CD4-positive, alpha-beta T cell (primary cell): ENCODE measurements around the gene APLP1. TPM values are rescaled to one million over a fixed set of nuclear protein-coding genes. Genes with fewer than 3 reads are reported as not detected.

Experiments used
- ATAC-seq: fragments of 200-7000 bp; cut with Tn5 transposase; one replicate; pipeline ENCODE4 v1.10.0; 2022; ENCODE audit warnings: mild to moderate bottlenecking; ENCODE audit not compliant: poor library complexity
- CTCF ChIA-PET: fragments of 350-600 bp; sonication (Branson Sonifier 250); formaldehyde crosslinking; loops from one replicate; lab custom pipeline; 2021; ENCODE audit warnings: antibody characterized with exemption, inconsistent platforms; lab: Charles Lee
- POLR2A ChIA-PET: fragments of 350-600 bp; sonication (Branson Sonifier 250); formaldehyde crosslinking; loops from one replicate; lab custom pipeline; 2021; ENCODE audit warnings: antibody characterized with exemption, inconsistent platforms; lab: Charles Lee
- DNase-seq, 14 experiments: peaks; one replicate each; pipeline ENCODE4 v3.0.0-alpha.2; 2013 to 2020; ENCODE audit warnings: mixed read lengths in 2 of 14
- H3K27ac ChIP-seq, 2 donors: one replicate each; pipeline versions ENCODE4 v1.5.1 to v1.7.0; 2013; ENCODE audit warnings: low read length in 2 of 2, low read depth in 1 of 2, mild to moderate bottlenecking in 1 of 2
- H3K27me3 ChIP-seq, 2 experiments: 1 replicate in 1 of 2; 2 replicates in 1 of 2; pipeline versions ENCODE4 v1.6.1 to v1.7.0; 2013; ENCODE audit warnings: low read length in 2 of 2, control low read depth in 1 of 2, mild to moderate bottlenecking in 1 of 2, moderate library complexity in 1 of 2; ENCODE audit not compliant: insufficient read depth in 2 of 2, control insufficient read depth in 1 of 2
- H3K36me3 ChIP-seq: one replicate; pipeline ENCODE4 v1.6.1; 2013; ENCODE audit warnings: low read length, control low read depth; ENCODE audit not compliant: insufficient read depth
- H3K4me1 ChIP-seq: one replicate; pipeline ENCODE4 v1.6.1; 2013; ENCODE audit warnings: low read length, control low read depth; ENCODE audit not compliant: insufficient read depth
- H3K4me3 ChIP-seq: one replicate; pipeline ENCODE4 v1.5.1; 2013; ENCODE audit warnings: mild to moderate bottlenecking, low read length, moderate library complexity
- H3K9me3 ChIP-seq, 2 experiments: 1 replicate in 1 of 2; 2 replicates in 1 of 2; pipeline versions ENCODE4 v1.6.1 to v1.7.0; 2013; ENCODE audit warnings: low read length in 2 of 2, mild to moderate bottlenecking in 2 of 2, control low read depth in 1 of 2, moderate library complexity in 1 of 2; ENCODE audit not compliant: control insufficient read depth in 1 of 2, insufficient read depth in 1 of 2
- H3K27ac Mint-ChIP-seq: one replicate; pipeline ENCODE4 v1.8.0; 2020; ENCODE audit warnings: mixed read lengths
- H3K27me3 Mint-ChIP-seq: one replicate; pipeline ENCODE4 v1.8.0; 2021; ENCODE audit warnings: mixed read lengths
- H3K36me3 Mint-ChIP-seq: one replicate; pipeline ENCODE4 v1.8.0; 2021; ENCODE audit warnings: low read depth, mixed read lengths
- H3K4me1 Mint-ChIP-seq: one replicate; pipeline ENCODE4 v1.8.0; 2021; ENCODE audit warnings: low read depth, mixed read lengths
- H3K4me3 Mint-ChIP-seq: one replicate; pipeline ENCODE4 v1.8.0; 2020; ENCODE audit warnings: mild to moderate bottlenecking, mixed read lengths
- H3K9me3 Mint-ChIP-seq: one replicate; pipeline ENCODE4 v1.8.0; 2020; ENCODE audit warnings: mixed read lengths
- CTCF ChIP-seq: fragments of 200-600 bp; IDR thresholded peaks from one replicate; pipeline ENCODE4 v1.8.0; 2022; ENCODE audit warnings: antibody characterized with exemption, mild to moderate bottlenecking
- intact Hi-C, 2 experiments: fragments of 100-400 bp; cut with DNase I in 1 of 2; cut with micrococcal nuclease in 1 of 2; formaldehyde crosslinking; loops; one replicate each; pipeline versions ENCODE4 v1.15.1 to v1.9.0; 2023 to 2025; cut with DNase I, micrococcal nuclease
- total RNA-seq, 174 experiments: library from RNA in 2 of 174; stranded (reverse) in 2 of 174; gene quantifications; one replicate each; pipeline ENCODE4 v1.2.3 and lab custom pipeline; 2021 to 2026

APLP1 gene
- total RNA-seq, 2 experiments from 2014 or later, result not detected

DNA sequence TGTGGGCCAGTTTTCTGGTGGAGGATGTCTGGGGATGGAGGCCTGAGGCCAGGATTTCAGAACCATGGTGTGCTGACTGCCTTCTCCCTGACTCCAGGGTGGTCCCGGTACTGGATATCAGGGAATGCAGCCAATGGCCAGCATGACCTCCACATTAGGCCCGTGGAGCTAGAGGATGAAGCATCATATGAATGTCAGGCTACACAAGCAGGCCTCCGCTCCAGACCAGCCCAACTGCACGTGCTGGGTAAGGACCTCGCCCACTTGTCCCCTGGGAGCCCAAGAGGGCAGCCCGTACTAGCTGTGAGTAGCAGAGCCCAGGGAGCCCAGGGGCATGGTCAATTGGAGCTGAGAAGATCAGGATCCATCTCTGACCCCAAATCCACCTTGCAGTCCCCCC, 10.1 kb upstream of the APLP1 start:
- Mint-ChIP-seq H3K4me3 (peak overlapping the region; percentile 1), H3K9me3 (no peaks in the 10 kb centered on the region), H3K27ac (no peak overlapping the region), H3K27me3 (peaks cover 79% of the 10 kb centered on the region), H3K36me3 (no peaks in the 10 kb centered on the region), H3K4me1 (peaks cover 5% of the 10 kb centered on the region)
- Histone ChIP-seq H3K27me3 (peaks cover 58 to 63% of the 10 kb centered on the region in 2 experiments), H3K4me1 (peaks cover 24% of the 10 kb centered on the region), H3K36me3 (no peaks in the 10 kb centered on the region), H3K27ac (no peak overlapping the region), H3K4me3 (no peak overlapping the region), H3K9me3 (peaks cover 0 to 32% of the 10 kb centered on the region in 2 experiments)
- intact Hi-C loops, result no loop called here
- CTCF ChIA-PET, result no interaction called here
- ATAC-seq (no peak), DNase-seq (no peak)
- no peak for TF ChIP-seq CTCF
- POLR2A ChIA-PET, result no interaction called here

GRCh38 chr19:35859414-35859813, 9.0 kb upstream of the APLP1 start:
- ATAC-seq (no peak), DNase-seq (no peak)
- H3K4me1 ChIP-seq, result peaks cover 24% of the 10 kb centered on the region
- Mint-ChIP-seq H3K9me3 (no peaks in the 10 kb centered on the region), H3K36me3 (no peaks in the 10 kb centered on the region), H3K4me1 (peaks cover 5% of the 10 kb centered on the region), H3K27me3 (peaks cover 81% of the 10 kb centered on the region), H3K27ac (no peak overlapping the region), H3K4me3 (no peak overlapping the region)
- H3K9me3 ChIP-seq, result peaks cover 0 to 32% of the 10 kb centered on the region in 2 experiments
- H3K27ac ChIP-seq, result no peak overlapping the region
- peaks cover 58 to 63% of the 10 kb centered on the region in 2 experiments for H3K27me3 ChIP-seq
- ChIA-PET POLR2A (no interaction called here), CTCF (no interaction called here)
- TF ChIP-seq CTCF, result no peak
- H3K36me3 ChIP-seq, result no peaks in the 10 kb centered on the region
- intact Hi-C loops, result no loop called here
- H3K4me3 ChIP-seq, result no peak overlapping the region

GRCh38 chr19:35860436-35860817, 7.9 kb upstream of the APLP1 start:
- no peak overlapping the region for H3K27ac ChIP-seq
- Mint-ChIP-seq H3K9me3 (no peaks in the 10 kb centered on the region), H3K4me1 (peaks cover 5% of the 10 kb centered on the region), H3K27me3 (peaks cover 77% of the 10 kb centered on the region), H3K36me3 (no peaks in the 10 kb centered on the region), H3K27ac (no peak overlapping the region), H3K4me3 (no peak overlapping the region)
- peaks cover 48 to 57% of the 10 kb centered on the region in 2 experiments for H3K27me3 ChIP-seq
- ATAC-seq (no peak), DNase-seq (peak in 1 of 14 experiments; percentile 18)
- ChIA-PET CTCF (no interaction called here), POLR2A (no interaction called here)
- H3K9me3 ChIP-seq, result peaks cover 0 to 32% of the 10 kb centered on the region in 2 experiments
- peaks cover 24% of the 10 kb centered on the region for H3K4me1 ChIP-seq
- TF ChIP-seq CTCF, result no peak
- H3K4me3 ChIP-seq, result no peak overlapping the region
- intact Hi-C loops, result no loop called here
- H3K36me3 ChIP-seq, result no peaks in the 10 kb centered on the region
